Measurements from ENCODE around the gene PICALM. TPM values are rescaled to one million over a fixed set of nuclear protein-coding genes. Genes with fewer than 3 reads are reported as not detected.
A peak's percentile ranks its signal among the peaks of the same experiment; 100 is the strongest.

The PICALM gene
- polyA plus RNA-seq, 3 donors: 62.4 to 241 (median 81.0) TPM

GRCh38 chr11:85974122-85974521 is 94.8 kb downstream of the PICALM start:
- 0% methylated on average over 1 of the region's 4 CpGs for WGBS (ENCODE audit: insufficient coverage)
- Mint-ChIP-seq H3K4me3 (no peak overlapping the region), H3K36me3 (peaks cover 69 to 89% of the 10 kb centered on the region in 2 donors), H3K9me3 (no peaks in the 10 kb centered on the region), H3K27ac (no peak overlapping the region), H3K27me3 (ENCODE audit: low read depth in 3 of 3) (no peaks in the 10 kb centered on the region), H3K4me1 (no peaks in the 10 kb centered on the region)
- Histone ChIP-seq H3K4me3 (replicated peaks in 1 of 3; ENCODE audit: low read depth in 2 of 3, low read length in 3 of 3) (no peak overlapping the region), H2AFZ (ENCODE audit: insufficient read depth, low read depth, low read length, poor library complexity, severe bottlenecking) (no peak overlapping the region), H3K27me3 (ENCODE audit: control insufficient read depth in 2 of 2, insufficient read depth in 2 of 2, low read length in 2 of 2) (no peaks in the 10 kb centered on the region), H3K4me1 (ENCODE audit: control insufficient read depth in 1 of 2, insufficient read depth in 2 of 2, low read length in 2 of 2) (no peaks in the 10 kb centered on the region), H3K36me3 (replicated peaks in 1 of 2; ENCODE audit: control insufficient read depth in 1 of 2, insufficient read depth in 2 of 2, low read length in 2 of 2) (peaks cover 91 to 97% of the 10 kb centered on the region in 2 donors), H3K79me2 (ENCODE audit: insufficient read depth, low read length) (peaks cover 78% of the 10 kb centered on the region), H3K4me2 (replicated peaks; ENCODE audit: extremely low read depth, low read length, poor library complexity, severe bottlenecking) (no peak overlapping the region), H3K9ac (ENCODE audit: insufficient read depth, low read length, poor library complexity, severe bottlenecking) (no peak overlapping the region), H3K27ac (ENCODE audit: low read depth in 1 of 2, low read length in 2 of 2) (peak overlapping the region in 1 of 2 donors; percentile 18), H4K20me1 (ENCODE audit: insufficient read depth, low read length) (peaks cover 100% of the 10 kb centered on the region), H3K9me3 (replicated peaks in 1 of 2; ENCODE audit: control insufficient read depth in 1 of 2, insufficient read depth in 1 of 2, low read length in 2 of 2) (no peaks in the 10 kb centered on the region)
- no peak for TF ChIP-seq CTCF (IDR thresholded peaks at IDR 0.05)
- intact Hi-C loops (cut with micrococcal nuclease): loop anchor here in 1 of 2 donors (10.0 kb wide), 1 partner anchor 119 kb away; the partner anchor contains the start of gene CCDC83
- DNase-seq: no peak

GRCh38 chr11:85970593-85970992 is 98.3 kb downstream of the PICALM start:
- Histone ChIP-seq H3K4me1 (ENCODE audit: control insufficient read depth in 1 of 2, insufficient read depth in 2 of 2, low read length in 2 of 2) (no peaks in the 10 kb centered on the region), H3K36me3 (replicated peaks in 1 of 2; ENCODE audit: control insufficient read depth in 1 of 2, insufficient read depth in 2 of 2, low read length in 2 of 2) (peaks cover 91 to 100% of the 10 kb centered on the region in 2 donors), H3K4me3 (replicated peaks in 1 of 3; ENCODE audit: low read depth in 2 of 3, low read length in 3 of 3) (no peak overlapping the region), H3K9ac (ENCODE audit: insufficient read depth, low read length, poor library complexity, severe bottlenecking) (no peak overlapping the region), H3K79me2 (ENCODE audit: insufficient read depth, low read length) (peaks cover 80% of the 10 kb centered on the region), H3K9me3 (replicated peaks in 1 of 2; ENCODE audit: control insufficient read depth in 1 of 2, insufficient read depth in 1 of 2, low read length in 2 of 2) (no peaks in the 10 kb centered on the region), H3K4me2 (replicated peaks; ENCODE audit: extremely low read depth, low read length, poor library complexity, severe bottlenecking) (no peak overlapping the region), H4K20me1 (ENCODE audit: insufficient read depth, low read length) (peaks cover 100% of the 10 kb centered on the region), H3K27ac (ENCODE audit: low read depth in 1 of 2, low read length in 2 of 2) (no peak overlapping the region), H3K27me3 (ENCODE audit: control insufficient read depth in 2 of 2, insufficient read depth in 2 of 2, low read length in 2 of 2) (no peaks in the 10 kb centered on the region), H2AFZ (ENCODE audit: insufficient read depth, low read depth, low read length, poor library complexity, severe bottlenecking) (no peak overlapping the region)
- Mint-ChIP-seq H3K4me3 (no peak overlapping the region), H3K27me3 (ENCODE audit: low read depth in 3 of 3) (no peaks in the 10 kb centered on the region), H3K27ac (peak overlapping the region in 1 of 7 donors; percentile 42), H3K9me3 (no peaks in the 10 kb centered on the region), H3K36me3 (peaks cover 78 to 91% of the 10 kb centered on the region in 2 donors), H3K4me1 (no peaks in the 10 kb centered on the region)
- TF ChIP-seq CTCF (IDR thresholded peaks at IDR 0.05): no peak
- intact Hi-C loops (cut with micrococcal nuclease): loop anchor here in 1 of 2 donors (10.0 kb wide), 1 partner anchor 116 kb away; the partner anchor contains the start of gene CCDC83
- no peak for DNase-seq
- 100% methylated on average over 2 of the region's 5 CpGs for WGBS (ENCODE audit: insufficient coverage)
